ENCODE results near the gene MAN2B2. TPM values are rescaled to one million over a fixed set of nuclear protein-coding genes. Genes with fewer than 3 reads are reported as not detected.
"Not testable (repeated sequence)": the region's sequence is repeated elsewhere in the genome, so short reads cannot be mapped to it uniquely, and the experiment has no call there.

MAN2B2 gene
- total and polyA plus RNA-seq, 4 donors = 9.2 to 22.4 (median 17.8) TPM

DNA sequence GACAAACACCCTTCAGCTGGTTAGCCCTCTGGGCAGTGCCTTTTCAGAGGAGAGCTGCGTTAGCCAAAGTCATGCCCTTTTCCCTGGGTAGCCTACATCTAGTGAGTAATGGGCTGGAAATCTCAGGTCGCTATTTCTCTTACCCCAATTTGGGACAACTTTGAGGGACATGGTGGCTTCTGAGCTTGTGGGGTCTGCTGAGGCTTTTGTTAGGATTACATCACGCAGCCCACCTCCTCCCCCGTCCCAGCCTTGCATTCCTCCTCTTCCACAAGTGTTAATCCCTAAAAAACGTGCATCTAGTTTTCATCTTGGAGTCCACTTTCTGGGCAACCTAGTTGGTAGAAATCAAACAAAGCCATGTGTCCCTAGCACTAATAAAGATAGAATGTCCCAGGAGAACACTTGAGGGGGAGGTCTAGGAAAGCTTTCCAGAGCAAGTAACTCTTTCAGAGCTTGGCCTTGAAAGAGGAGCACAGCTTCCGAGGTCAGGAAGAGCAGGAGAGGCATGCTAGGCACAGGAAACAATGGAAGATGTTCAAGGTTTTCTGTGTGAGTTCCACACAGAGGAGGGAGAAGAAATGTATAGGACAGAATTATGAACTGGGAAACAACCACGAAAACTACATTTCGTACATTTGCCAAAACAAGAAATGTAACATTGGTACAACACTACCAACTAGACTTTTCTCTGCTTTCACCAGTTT lies 68.3 kb downstream of the MAN2B2 start:
- no peak overlapping the region for H3K27ac ChIP-seq (ENCODE audit: low read depth, low read length)
- peaks cover 20% of the 10 kb centered on the region for H3K4me1 ChIP-seq (ENCODE audit: control insufficient read depth, insufficient read depth, low read length)
- WGBS (ENCODE audit: insufficient coverage) = 80% methylated on average over 4 of the region's 8 CpGs
- peaks cover 10% of the 10 kb centered on the region for H3K36me3 ChIP-seq (ENCODE audit: control insufficient read depth, insufficient read depth, low read length)
- DNase-seq (ENCODE audit: low read depth in 4 of 6, low spot score in 6 of 6) = no peak
- no peaks in the 10 kb centered on the region for H3K27me3 ChIP-seq (ENCODE audit: control insufficient read depth, insufficient read depth, low read length)
- no peak overlapping the region for H3K4me3 ChIP-seq (ENCODE audit: low read depth, low read length)
- no peaks in the 10 kb centered on the region for H3K9me3 ChIP-seq (ENCODE audit: control insufficient read depth, insufficient read depth, low read length)

DNA sequence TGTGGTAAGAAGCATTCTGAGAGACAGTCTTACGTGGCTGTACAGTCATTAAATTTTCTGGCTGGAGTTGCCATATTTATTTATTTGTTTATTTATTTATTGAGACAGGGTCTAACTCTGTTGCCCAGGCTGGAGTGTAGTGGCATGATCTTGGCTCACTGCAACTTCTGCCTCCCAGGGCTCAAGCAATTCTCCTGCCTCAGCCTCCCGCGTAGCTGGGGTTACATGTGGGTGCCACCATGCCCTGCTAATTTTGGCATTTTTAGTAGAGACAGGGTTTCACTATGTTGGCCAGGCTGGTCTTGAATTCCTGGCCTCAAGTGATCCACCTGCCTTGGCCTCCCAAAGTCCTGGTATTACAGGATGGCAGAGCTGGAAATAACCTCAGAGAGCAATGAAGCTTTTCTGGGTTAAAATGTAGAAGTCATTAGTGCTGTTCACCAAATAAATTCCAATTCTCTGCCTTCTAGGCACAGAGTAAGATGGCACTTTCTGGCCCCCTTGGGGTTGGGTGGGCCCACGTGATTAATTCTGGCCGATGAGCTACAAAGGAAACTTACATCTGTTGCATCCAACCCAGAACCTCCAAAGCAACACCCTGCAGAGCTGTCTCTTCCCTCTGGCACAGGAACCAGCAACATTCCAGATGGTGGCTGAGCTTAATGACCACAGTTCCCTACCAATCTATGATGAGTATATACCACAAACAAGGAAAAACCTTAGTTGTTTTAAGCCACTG lies 70.0 kb downstream of the MAN2B2 start:
- H3K36me3 ChIP-seq (ENCODE audit: control insufficient read depth, insufficient read depth, low read length) = peaks cover 10% of the 10 kb centered on the region
- no peak for DNase-seq (ENCODE audit: low read depth in 4 of 6, low spot score in 6 of 6)
- H3K27ac ChIP-seq (ENCODE audit: low read depth, low read length) = no peak overlapping the region
- no CpG with 5 or more reads among the region's 5 CpGs for WGBS (ENCODE audit: insufficient coverage)
- no peaks in the 10 kb centered on the region for H3K27me3 ChIP-seq (ENCODE audit: control insufficient read depth, insufficient read depth, low read length)
- peaks cover 11% of the 10 kb centered on the region for H3K4me1 ChIP-seq (ENCODE audit: control insufficient read depth, insufficient read depth, low read length)
- no peak overlapping the region for H3K4me3 ChIP-seq (ENCODE audit: low read depth, low read length)
- no peaks in the 10 kb centered on the region for H3K9me3 ChIP-seq (ENCODE audit: control insufficient read depth, insufficient read depth, low read length)

DNA sequence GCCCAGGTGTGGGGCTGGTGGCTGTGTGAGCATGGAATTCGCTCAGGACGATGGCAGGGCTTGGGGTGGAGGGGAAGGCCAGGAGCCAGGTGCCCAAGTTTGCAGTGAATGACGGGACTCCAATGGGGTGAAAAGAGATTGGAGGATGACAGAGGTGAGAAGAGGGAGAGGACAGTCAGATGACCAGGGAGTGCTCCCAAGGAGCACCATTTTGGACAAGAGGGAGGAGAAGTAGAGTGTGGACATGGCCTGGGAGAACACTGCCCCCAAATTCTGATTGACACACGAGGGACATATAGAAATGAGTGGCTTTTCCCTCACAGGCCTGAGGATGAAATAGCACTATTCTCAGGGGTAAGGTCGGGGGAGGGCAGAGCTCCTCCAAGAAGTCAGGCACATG lies 72.2 kb downstream of the MAN2B2 start:
- DNase-seq (ENCODE audit: low read depth in 4 of 6, low spot score in 6 of 6) = no peak
- Histone ChIP-seq H3K36me3 (ENCODE audit: control insufficient read depth, insufficient read depth, low read length) (peaks cover 10% of the 10 kb centered on the region), H3K27me3 (ENCODE audit: control insufficient read depth, insufficient read depth, low read length) (no peaks in the 10 kb centered on the region), H3K9me3 (ENCODE audit: control insufficient read depth, insufficient read depth, low read length) (no peaks in the 10 kb centered on the region), H3K27ac (ENCODE audit: low read depth, low read length) (no peak overlapping the region), H3K4me1 (ENCODE audit: control insufficient read depth, insufficient read depth, low read length) (peaks cover 6% of the 10 kb centered on the region), H3K4me3 (ENCODE audit: low read depth, low read length) (no peak overlapping the region)
- 82% methylated on average over 5 of the region's 5 CpGs for WGBS (ENCODE audit: insufficient coverage)

DNA sequence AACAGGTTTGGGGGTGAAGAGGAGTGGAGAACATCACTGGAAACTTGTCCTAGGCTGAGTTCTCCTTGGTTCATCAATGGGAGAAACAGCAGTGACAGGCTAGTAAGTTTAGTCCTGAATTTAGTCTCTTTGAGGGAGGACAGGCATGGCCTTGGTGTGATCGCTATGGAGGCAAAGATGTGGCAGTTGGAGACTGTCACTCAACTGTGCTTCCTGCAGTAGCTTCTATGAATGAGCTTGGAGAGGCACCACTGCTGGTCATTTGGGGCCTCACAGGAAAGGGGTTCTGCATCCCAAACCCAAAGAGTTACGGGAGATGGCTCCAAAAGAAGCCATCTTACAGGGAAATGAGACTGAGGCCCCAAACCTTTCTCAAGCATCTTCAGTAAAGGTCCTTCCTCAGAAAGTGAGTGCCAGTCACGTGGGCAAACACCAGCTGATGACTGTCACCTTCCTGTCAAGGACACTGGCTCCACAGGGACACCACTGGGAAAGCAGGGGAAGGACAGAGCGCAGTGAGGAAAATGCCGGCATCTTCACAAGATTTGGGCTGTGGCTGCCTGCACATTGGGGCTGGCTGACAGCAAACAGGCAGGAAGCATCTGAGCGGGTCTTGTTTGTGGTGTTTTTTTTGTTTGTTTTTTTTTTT lies 72.7 kb downstream of the MAN2B2 start:
- WGBS (ENCODE audit: insufficient coverage) = 65% methylated on average over 6 of the region's 6 CpGs
- H3K9me3 ChIP-seq (ENCODE audit: control insufficient read depth, insufficient read depth, low read length) = no peaks in the 10 kb centered on the region
- H3K27ac ChIP-seq (ENCODE audit: low read depth, low read length) = no peak overlapping the region
- peaks cover 6% of the 10 kb centered on the region for H3K4me1 ChIP-seq (ENCODE audit: control insufficient read depth, insufficient read depth, low read length)
- no peaks in the 10 kb centered on the region for H3K27me3 ChIP-seq (ENCODE audit: control insufficient read depth, insufficient read depth, low read length)
- no peak for DNase-seq (ENCODE audit: low read depth in 4 of 6, low spot score in 6 of 6)
- H3K4me3 ChIP-seq (ENCODE audit: low read depth, low read length) = no peak overlapping the region
- peaks cover 10% of the 10 kb centered on the region for H3K36me3 ChIP-seq (ENCODE audit: control insufficient read depth, insufficient read depth, low read length)

DNA sequence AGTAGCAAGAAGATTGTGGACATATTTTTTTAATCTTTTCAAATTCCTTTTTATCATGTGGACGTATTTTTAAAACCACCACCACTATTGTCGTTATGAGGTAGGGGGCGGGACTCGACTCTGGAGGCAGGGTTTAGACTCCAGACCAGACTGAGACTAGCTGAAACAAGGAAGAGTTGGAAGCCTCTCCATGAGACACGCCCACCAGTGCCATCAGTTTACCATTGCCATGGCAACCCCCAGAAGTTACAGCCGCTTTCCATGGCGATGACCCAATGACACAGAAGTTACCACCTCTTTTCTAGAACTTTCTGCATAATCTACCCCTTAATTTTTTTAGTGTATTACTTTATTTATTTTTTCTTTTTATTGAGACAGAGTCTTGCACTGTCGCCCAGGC lies 74.2 kb downstream of the MAN2B2 start:
- 91% methylated on average over 4 of the region's 8 CpGs for WGBS (ENCODE audit: insufficient coverage)
- DNase-seq (ENCODE audit: low read depth in 4 of 6, low spot score in 6 of 6) = no peak
- H3K36me3 ChIP-seq (ENCODE audit: control insufficient read depth, insufficient read depth, low read length) = no peaks in the 10 kb centered on the region
- no peaks in the 10 kb centered on the region for H3K9me3 ChIP-seq (ENCODE audit: control insufficient read depth, insufficient read depth, low read length)
- no peak overlapping the region for H3K27ac ChIP-seq (ENCODE audit: low read depth, low read length)
- no peaks in the 10 kb centered on the region for H3K4me1 ChIP-seq (ENCODE audit: control insufficient read depth, insufficient read depth, low read length)
- H3K4me3 ChIP-seq (ENCODE audit: low read depth, low read length) = no peak overlapping the region
- H3K27me3 ChIP-seq (ENCODE audit: control insufficient read depth, insufficient read depth, low read length) = no peaks in the 10 kb centered on the region

DNA sequence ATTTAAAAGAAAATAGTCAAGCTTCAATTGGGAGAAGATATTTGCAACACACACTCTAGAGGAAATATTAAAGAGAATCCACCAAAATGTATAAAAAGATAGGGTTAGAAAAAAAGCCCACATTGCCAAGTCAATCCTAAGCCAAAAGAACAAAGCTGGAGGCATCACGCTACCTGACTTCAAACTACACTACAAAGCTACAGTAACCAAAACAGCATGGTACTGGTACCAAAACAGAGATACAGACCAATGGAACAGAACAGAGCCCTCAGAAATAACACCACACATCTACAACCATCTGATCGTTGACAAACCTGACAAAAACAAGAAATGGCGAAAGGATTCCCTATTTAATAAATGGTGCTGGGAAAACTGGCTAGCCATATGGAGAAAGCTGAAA lies 79.2 kb downstream of the MAN2B2 start:
- H3K4me3 ChIP-seq (ENCODE audit: low read depth, low read length); H3K9me3 ChIP-seq (ENCODE audit: control insufficient read depth, insufficient read depth, low read length); H3K27ac ChIP-seq (ENCODE audit: low read depth, low read length); DNase-seq (ENCODE audit: low read depth in 4 of 6, low spot score in 6 of 6); H3K36me3 ChIP-seq (ENCODE audit: control insufficient read depth, insufficient read depth, low read length): not testable (repeated sequence)
- Histone ChIP-seq H3K4me1 (ENCODE audit: control insufficient read depth, insufficient read depth, low read length) (peaks cover 19% of the 10 kb centered on the region), H3K27me3 (ENCODE audit: control insufficient read depth, insufficient read depth, low read length) (peaks cover 14% of the 10 kb centered on the region)
- no CpG with 5 or more reads among the region's 3 CpGs for WGBS (ENCODE audit: insufficient coverage)

DNA sequence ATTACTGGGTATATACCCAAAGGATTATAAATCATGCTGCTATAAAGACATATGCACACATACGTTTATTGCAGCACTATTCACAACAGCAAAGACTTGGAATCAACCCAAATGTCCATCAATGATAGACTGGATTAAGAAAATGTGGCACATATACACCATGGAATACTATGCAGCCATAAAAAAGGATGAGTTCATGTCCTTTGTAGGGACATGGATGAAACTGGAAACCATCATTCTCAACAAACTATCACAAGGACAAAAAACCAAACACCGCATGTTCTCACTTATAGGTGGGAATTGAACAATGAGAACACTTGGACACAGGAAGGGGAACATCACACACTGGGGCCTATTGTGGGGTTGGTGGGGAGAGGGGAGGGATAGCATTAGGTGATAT lies 80.3 kb downstream of the MAN2B2 start:
- not testable (repeated sequence) for H3K27ac ChIP-seq (ENCODE audit: low read depth, low read length)
- H3K4me1 ChIP-seq (ENCODE audit: control insufficient read depth, insufficient read depth, low read length) = peaks cover 22% of the 10 kb centered on the region
- no CpG with 5 or more reads among the region's 2 CpGs for WGBS (ENCODE audit: insufficient coverage)

DNA sequence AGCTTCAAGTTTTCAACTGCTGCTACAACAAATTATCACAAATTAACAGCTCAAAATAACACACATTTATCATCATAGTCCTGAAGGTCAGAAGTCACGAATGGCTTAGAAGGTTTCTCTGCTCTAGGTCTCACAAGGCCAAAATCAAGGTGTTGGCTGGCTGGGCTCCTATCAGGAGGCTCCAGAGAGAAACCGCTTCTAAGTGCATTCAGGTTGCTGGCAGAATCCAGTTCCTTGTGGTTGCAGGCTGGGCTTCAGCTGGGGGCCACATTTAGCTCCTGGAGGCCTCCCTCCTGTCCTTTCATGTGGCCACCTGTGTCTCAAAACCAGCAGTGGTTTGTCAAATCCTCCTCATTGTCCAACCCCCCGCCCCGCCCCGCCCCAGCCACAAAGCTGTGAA lies 80.9 kb downstream of the MAN2B2 start:
- Histone ChIP-seq H3K27ac (ENCODE audit: low read depth, low read length) (no peak overlapping the region), H3K36me3 (ENCODE audit: control insufficient read depth, insufficient read depth, low read length) (peaks cover 5% of the 10 kb centered on the region), H3K4me3 (ENCODE audit: low read depth, low read length) (no peak overlapping the region), H3K4me1 (ENCODE audit: control insufficient read depth, insufficient read depth, low read length) (peaks cover 22% of the 10 kb centered on the region), H3K27me3 (ENCODE audit: control insufficient read depth, insufficient read depth, low read length) (peaks cover 23% of the 10 kb centered on the region), H3K9me3 (ENCODE audit: control insufficient read depth, insufficient read depth, low read length) (no peaks in the 10 kb centered on the region)
- DNase-seq (ENCODE audit: low read depth in 4 of 6, low spot score in 6 of 6) = no peak
- WGBS (ENCODE audit: insufficient coverage) = 91% methylated on average over 5 of the region's 5 CpGs

More for the DNA sequence above, 80.3 kb downstream of the MAN2B2 start:
- not testable (repeated sequence) for DNase-seq (ENCODE audit: low read depth in 4 of 6, low spot score in 6 of 6); H3K36me3 ChIP-seq (ENCODE audit: control insufficient read depth, insufficient read depth, low read length); H3K4me3 ChIP-seq (ENCODE audit: low read depth, low read length); H3K9me3 ChIP-seq (ENCODE audit: control insufficient read depth, insufficient read depth, low read length)
- H3K27me3 ChIP-seq (ENCODE audit: control insufficient read depth, insufficient read depth, low read length) = peaks cover 19% of the 10 kb centered on the region

DNA sequence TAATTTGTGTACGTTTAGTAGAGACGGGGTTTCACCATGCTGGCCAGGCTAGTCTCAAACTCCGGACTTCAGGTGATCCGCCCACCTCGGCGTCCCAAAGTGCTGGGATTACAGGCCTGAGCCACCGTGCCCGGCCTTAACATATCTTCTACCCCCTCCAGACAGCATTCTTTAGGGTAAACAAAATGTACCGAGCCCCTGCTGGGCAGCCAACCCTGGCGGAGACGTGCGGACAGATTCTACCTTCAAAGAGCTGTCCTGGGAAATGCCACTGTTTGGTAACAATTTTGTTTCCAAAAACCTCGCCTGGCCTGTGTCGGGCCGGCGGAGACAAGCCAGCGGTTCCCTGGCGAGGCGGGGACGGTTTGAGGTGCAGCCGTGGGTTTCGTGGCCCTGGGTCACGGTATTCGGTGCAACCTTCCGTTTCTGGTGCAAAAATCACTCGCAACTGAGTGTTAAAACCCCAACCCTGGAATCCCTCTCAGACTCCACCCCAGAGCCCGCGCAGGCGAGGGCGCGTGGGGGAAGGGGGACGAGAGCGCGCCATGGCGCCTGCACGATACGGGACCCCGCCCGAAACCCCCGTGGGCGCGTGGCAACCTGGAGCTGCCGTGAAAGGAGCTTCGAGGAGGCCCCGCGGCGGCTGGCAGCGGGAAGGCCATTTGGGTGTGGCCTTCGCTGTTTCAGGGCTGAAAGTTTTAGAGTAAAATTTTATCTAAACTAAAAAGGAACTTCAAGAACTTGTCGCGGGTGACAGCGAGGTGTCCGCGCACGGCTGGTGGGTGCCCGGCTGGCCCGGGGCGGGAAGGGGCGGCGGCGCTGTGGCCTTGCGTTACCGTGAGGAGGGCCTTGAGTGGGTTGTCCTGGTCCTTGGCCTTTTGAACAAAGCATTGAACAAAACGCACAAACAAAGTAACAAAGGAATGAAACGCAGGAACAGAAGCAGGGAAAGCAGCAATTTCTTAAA lies 82.5 kb downstream of the MAN2B2 start:
- Histone ChIP-seq H3K9me3 (ENCODE audit: control insufficient read depth, insufficient read depth, low read length) (no peaks in the 10 kb centered on the region), H3K4me3 (ENCODE audit: low read depth, low read length) (no peak overlapping the region), H3K4me1 (ENCODE audit: control insufficient read depth, insufficient read depth, low read length) (peaks cover 22% of the 10 kb centered on the region), H3K36me3 (ENCODE audit: control insufficient read depth, insufficient read depth, low read length) (peaks cover 5% of the 10 kb centered on the region), H3K27me3 (ENCODE audit: control insufficient read depth, insufficient read depth, low read length) (peaks cover 30% of the 10 kb centered on the region), H3K27ac (ENCODE audit: low read depth, low read length) (no peak overlapping the region)
- 45% methylated on average over 55 of the region's 65 CpGs for WGBS (ENCODE audit: insufficient coverage)
- DNase-seq (ENCODE audit: low read depth in 4 of 6, low spot score in 6 of 6) = no peak

All from spinal cord (tissue), 10 donors.